Measurements from ENCODE around the gene SIRPG.
"Not testable (repeated sequence)": the region's sequence is repeated elsewhere in the genome, so short reads cannot be mapped to it uniquely, and the experiment has no call there.

Gene SIRPG

DNA sequence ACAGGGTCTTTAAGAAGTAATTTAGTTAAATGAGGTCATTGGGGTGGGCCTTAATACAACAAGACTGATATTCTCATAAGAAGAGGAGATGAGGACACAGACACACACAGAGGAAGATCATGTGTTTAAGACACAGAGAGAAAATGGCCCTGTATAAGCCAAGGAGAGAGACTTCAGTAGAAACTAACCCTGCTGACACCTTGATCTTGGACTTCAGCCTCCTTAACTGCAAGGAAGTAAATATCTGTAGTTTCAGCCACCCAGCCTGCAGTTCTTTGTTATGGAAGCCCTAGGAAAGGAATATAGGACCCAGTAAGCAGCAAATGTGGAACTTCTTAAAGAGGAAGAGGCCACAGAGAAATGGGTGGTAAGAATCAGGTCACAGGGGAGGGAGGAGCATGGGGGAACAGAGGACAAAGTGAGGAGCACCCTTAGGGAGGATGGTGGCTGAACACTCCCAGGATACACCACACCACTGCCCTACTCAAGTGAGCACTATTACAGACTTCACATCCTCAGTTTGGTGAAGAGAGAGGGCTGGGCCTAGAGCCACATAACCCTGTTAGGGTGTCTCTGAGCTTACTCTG, 38.5 kb downstream of the SIRPG start:
- Mint-ChIP-seq H3K9me3 (ENCODE audit: low read depth) (peaks cover 4% of the 10 kb centered on the region), H3K27me3 (no peaks in the 10 kb centered on the region), H3K4me1 (ENCODE audit: low read depth) (peaks cover 56% of the 10 kb centered on the region), H3K4me3 (no peak overlapping the region), H3K27ac (peak overlapping the region; percentile 85), H3K36me3 (peaks cover 16% of the 10 kb centered on the region)

DNA sequence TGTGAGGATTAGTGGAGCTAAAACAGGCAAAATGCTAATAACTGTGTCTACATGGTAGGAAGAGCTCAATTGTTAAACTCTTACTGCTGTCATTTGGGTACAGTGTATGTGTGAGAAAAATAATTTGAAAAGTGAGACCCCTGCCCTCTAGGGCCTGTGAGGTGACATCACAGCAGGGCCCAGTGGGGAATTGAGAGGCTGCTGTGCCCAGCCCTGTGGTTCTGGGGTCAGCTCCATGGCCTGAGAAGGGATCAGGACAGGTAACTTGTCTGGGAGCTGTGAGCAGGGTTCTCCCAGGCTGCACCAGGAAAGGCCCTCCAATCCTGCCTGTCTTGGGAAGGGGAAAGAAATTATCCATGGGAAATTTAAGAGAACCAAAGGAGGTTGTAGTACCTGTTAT, 39.1 kb downstream of the SIRPG start:
- Mint-ChIP-seq H3K27me3 (no peaks in the 10 kb centered on the region), H3K36me3 (peaks cover 16% of the 10 kb centered on the region), H3K27ac (peak overlapping the region; percentile 85), H3K4me1 (ENCODE audit: low read depth) (peaks cover 52% of the 10 kb centered on the region), H3K4me3 (no peak overlapping the region), H3K9me3 (ENCODE audit: low read depth) (peaks cover 4% of the 10 kb centered on the region)

DNA sequence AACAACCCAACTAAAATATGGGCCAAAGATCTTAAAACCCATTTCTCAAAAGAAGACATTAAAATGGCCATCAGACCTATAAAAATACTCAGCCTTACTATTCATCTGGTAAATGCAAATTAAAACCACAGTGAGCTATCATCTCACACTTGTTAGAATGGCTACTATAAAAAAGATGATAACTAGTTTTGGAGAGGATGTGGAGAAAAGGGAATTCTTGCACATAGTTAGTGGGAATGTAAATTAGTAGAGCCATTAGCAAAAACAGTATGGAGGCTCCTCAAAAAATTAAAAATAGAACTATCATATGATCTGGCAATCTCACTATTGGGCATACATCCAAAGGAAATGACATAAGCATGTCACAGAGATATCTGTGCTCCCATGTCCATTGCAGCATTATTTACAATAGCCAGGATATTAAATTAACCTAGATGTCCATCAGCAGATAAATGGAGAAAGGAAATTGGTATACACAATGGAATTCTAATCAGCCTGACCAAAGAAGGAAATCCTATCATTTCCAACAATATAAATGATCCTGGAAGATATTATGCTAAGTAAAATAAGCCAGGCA, 40.6 kb downstream of the SIRPG start:
- H3K36me3 Mint-ChIP-seq, result peaks cover 16% of the 10 kb centered on the region
- H3K4me1 Mint-ChIP-seq (ENCODE audit: low read depth), result peaks cover 38% of the 10 kb centered on the region
- H3K9me3 Mint-ChIP-seq (ENCODE audit: low read depth), result peaks cover 4% of the 10 kb centered on the region
- H3K27ac Mint-ChIP-seq, result no peak overlapping the region
- no peak overlapping the region for H3K4me3 Mint-ChIP-seq
- no peaks in the 10 kb centered on the region for H3K27me3 Mint-ChIP-seq

DNA sequence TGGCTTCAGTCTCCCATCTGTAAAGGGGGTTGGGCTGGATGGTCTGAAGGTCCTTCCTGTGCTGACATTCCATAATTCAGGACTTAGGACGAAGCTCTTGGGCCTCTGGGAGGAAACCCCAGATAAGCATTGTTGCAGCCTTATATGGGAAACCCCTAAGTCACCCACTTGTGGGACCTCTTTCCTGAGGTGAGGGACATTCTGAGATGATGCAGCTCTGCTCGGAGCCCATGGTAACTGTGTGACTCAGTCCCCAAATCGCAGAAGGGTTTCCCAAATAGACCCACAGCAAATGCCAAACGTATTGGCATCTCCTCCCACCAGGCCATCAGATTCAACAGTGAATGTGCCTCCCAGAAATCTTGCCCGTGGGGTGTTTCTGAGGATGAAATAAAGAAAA, 47.2 kb downstream of the SIRPG start:
- not testable (repeated sequence) for H3K4me3 Mint-ChIP-seq; H3K36me3 Mint-ChIP-seq; H3K27ac Mint-ChIP-seq; H3K27me3 Mint-ChIP-seq; H3K4me1 Mint-ChIP-seq (ENCODE audit: low read depth); H3K9me3 Mint-ChIP-seq (ENCODE audit: low read depth)

DNA sequence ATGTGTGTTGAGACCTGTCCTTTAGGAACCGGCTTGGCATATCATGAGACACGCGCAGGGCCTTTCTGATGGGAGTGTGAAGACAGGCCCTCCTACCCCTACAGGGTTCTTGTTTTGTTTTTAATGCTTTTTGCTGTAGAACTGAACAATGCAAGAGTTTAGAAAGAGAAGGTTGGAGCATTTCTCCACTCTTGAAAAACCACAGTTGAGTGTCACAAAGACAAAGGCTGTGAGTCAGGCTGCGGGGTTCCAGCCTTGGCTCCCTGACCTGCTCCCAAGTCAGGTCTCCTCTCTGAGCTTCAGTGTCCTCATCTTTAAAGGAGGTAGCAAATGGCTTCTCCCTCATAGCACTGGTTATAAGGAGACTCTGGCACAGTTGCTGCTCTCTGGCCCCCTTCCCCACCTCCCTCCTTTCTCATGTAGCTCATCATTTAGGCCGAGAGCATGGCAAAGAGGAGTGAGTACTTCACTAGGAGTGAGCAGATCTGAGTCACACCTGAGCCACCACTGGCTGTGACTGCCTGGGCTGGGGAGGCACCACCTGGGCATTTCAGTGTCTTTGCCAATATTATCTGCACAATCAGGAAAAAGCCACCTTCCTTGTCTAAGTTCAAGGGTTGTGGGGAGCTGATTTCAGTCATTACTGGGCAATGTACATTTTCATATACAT, 48.8 kb downstream of the SIRPG start:
- not testable (repeated sequence) for H3K4me1 Mint-ChIP-seq (ENCODE audit: low read depth); H3K9me3 Mint-ChIP-seq (ENCODE audit: low read depth); H3K36me3 Mint-ChIP-seq

DNA sequence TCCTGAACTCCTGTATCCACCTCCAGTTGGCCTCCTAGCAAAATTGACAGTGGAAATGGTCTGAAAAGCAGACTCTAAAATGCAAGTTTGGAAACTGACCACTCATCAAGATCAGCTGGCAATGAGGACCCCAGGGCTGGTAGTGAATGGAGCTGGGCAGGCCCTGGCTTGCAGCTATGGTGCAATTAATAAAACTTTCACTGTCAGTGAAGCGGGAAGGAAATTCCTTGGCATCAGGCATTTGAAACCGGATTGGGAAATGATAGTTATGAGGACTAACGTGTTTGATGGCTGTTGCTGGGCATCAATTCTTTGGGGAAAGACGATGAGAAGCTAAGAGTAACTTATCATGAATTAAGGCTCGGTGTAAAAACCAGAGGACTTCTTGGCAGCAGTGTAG, 56.8 kb downstream of the SIRPG start:
- H3K4me1 Mint-ChIP-seq (ENCODE audit: low read depth), result no peaks in the 10 kb centered on the region
- H3K9me3 Mint-ChIP-seq (ENCODE audit: low read depth), result no peaks in the 10 kb centered on the region
- no peaks in the 10 kb centered on the region for H3K27me3 Mint-ChIP-seq
- H3K27ac Mint-ChIP-seq, result no peak overlapping the region
- H3K36me3 Mint-ChIP-seq, result no peaks in the 10 kb centered on the region
- H3K4me3 Mint-ChIP-seq, result no peak overlapping the region

More for the DNA sequence above, 48.8 kb downstream of the SIRPG start:
- not testable (repeated sequence) for H3K4me3 Mint-ChIP-seq, H3K27ac Mint-ChIP-seq, H3K27me3 Mint-ChIP-seq

DNA sequence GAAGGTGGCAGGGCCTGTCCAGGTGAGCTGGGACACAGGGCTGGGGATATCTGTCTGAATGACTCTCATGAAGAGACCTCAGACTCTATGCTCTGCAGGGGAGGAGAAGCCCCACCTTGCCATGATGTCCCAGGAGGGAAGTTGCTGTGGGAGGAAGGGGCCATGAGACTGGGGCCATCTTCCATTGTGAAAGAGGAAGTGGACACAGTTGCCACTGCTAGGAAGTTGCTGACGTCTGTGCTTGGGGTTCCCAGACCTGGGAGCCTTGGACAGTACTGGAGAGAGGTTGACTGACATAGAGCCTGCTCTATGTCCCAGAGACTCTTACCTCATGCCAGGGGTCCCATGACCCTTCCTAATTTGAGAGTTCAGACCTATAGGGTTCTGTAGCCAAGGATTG, 62.2 kb downstream of the SIRPG start:
- H3K4me3 Mint-ChIP-seq, result no peak overlapping the region
- H3K9me3 Mint-ChIP-seq (ENCODE audit: low read depth), result no peaks in the 10 kb centered on the region
- H3K36me3 Mint-ChIP-seq, result no peaks in the 10 kb centered on the region
- no peaks in the 10 kb centered on the region for H3K27me3 Mint-ChIP-seq
- no peak overlapping the region for H3K27ac Mint-ChIP-seq
- no peaks in the 10 kb centered on the region for H3K4me1 Mint-ChIP-seq (ENCODE audit: low read depth)

DNA sequence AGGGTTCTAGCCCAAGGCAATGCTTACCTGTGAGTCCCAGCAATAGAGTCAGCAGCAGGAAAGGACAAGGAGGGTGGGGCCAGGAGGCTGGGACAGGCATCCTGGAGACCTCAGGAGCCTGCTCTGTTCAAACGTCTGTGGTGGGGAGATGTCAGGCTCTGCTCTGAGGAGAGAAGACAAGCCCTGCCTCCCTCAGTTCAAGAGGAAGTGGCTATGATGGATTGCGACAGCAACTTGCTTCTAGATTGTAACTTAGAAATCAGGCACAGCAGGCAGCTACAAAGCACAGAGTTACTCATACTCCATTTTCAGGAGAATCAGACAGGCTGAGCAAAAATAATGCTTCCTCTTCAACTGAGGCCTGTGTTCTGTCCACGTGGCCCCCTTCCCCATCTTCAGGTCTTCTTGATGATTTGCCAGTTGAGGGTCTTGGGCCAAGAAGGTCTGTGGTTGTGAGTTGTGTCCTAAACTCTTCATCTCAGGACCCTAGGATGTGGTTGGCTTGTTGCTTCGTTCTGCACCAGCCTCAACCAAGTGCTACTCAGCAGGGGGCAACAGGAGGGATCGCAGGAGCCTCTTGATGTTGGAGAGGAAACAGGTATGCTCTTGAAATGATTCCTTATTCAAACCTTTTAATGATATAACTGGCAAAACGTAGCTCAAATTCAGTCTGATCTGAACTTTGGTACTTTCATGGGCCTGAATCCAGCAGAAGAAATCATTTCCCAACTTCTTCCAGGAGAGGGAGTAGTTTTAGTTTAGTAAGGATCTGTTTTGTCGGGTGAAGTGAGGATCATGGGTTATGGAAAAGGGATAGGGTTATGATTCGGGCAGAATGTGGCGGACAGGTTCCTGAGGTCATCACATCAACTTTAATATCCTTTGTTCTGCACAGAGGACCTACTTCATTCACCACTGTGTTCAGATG, 68.8 kb downstream of the SIRPG start:
- H3K27ac Mint-ChIP-seq, result no peak overlapping the region
- no peaks in the 10 kb centered on the region for H3K4me1 Mint-ChIP-seq (ENCODE audit: low read depth)
- no peaks in the 10 kb centered on the region for H3K36me3 Mint-ChIP-seq
- no peak overlapping the region for H3K4me3 Mint-ChIP-seq
- no peaks in the 10 kb centered on the region for H3K9me3 Mint-ChIP-seq (ENCODE audit: low read depth)
- no peaks in the 10 kb centered on the region for H3K27me3 Mint-ChIP-seq

DNA sequence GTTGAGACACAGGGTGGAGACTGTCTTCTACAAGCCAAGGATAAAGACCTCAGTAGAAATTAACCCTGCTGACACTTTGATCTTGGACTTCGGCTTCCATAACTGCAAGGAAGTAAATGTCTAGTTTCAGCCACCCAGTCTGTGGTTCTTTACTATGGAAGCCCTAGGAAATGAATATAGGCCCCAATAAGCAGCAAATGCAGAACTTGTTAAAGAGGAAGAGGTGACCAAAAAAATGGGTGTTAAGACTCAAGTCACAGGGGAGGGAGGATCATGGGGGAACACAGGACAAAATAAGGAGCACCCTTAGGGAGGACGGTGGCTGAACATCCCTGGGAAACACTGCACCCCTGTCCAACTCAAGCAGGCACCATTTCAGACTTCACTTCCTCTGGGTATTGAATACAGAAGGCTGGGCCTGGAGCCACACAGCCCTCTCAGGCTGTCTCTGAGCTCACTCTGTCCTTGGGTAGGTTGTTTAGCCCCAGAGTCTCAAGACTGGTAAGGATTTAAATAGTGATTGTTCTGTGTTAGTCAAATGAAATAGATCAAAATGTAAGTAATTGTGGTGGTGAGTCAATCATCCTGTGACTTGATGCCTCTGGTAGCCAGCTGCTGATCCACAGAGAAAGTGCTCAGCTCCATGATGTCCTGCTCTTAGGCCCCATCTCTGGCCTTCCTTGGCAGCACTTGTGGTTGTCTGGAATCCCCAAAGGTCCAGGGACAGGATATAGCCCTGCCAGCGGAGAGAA, 69.6 kb downstream of the SIRPG start:
- H3K4me3 Mint-ChIP-seq, result no peak overlapping the region

DNA sequence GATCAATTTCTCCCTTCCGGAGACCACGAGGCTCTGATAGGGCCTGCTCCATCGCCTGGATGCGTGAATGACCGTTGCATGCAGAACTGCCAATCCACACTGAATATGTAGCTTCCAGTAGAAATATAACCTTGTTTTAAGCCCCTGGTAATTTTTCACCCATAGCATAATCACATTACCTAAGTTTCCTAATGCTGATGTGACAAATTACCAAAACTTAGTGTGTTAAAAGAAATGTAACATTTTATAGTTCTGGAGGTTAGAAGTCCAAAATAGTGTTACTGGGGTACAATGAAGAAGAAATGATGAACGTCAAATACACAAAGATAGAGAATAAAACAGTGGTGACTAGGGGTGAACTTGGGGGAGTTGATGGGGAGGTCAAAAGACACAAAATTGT, 78.1 kb downstream of the SIRPG start:
- H3K4me3 Mint-ChIP-seq, result no peak overlapping the region
- peaks cover 3% of the 10 kb centered on the region for H3K36me3 Mint-ChIP-seq

More for the DNA sequence above, 69.6 kb downstream of the SIRPG start:
- Mint-ChIP-seq H3K27me3 (no peaks in the 10 kb centered on the region), H3K9me3 (ENCODE audit: low read depth) (no peaks in the 10 kb centered on the region), H3K36me3 (no peaks in the 10 kb centered on the region), H3K4me1 (ENCODE audit: low read depth) (no peaks in the 10 kb centered on the region), H3K27ac (no peak overlapping the region)

More for the DNA sequence above, 78.1 kb downstream of the SIRPG start:
- Mint-ChIP-seq H3K9me3 (ENCODE audit: low read depth) (no peaks in the 10 kb centered on the region), H3K27ac (no peak overlapping the region), H3K4me1 (ENCODE audit: low read depth) (peaks cover 15% of the 10 kb centered on the region), H3K27me3 (no peaks in the 10 kb centered on the region)
